Measurements from ENCODE around the gene YTHDF2. TPM values are rescaled to one million over a fixed set of nuclear protein-coding genes. Genes with fewer than 3 reads are reported as not detected.
"Not testable (repeated sequence)": the region's sequence is repeated elsewhere in the genome, so short reads cannot be mapped to it uniquely, and the experiment has no call there.

The YTHDF2 gene
- total RNA-seq, 1 experiment from 2014 or later = 90.6 TPM

DNA sequence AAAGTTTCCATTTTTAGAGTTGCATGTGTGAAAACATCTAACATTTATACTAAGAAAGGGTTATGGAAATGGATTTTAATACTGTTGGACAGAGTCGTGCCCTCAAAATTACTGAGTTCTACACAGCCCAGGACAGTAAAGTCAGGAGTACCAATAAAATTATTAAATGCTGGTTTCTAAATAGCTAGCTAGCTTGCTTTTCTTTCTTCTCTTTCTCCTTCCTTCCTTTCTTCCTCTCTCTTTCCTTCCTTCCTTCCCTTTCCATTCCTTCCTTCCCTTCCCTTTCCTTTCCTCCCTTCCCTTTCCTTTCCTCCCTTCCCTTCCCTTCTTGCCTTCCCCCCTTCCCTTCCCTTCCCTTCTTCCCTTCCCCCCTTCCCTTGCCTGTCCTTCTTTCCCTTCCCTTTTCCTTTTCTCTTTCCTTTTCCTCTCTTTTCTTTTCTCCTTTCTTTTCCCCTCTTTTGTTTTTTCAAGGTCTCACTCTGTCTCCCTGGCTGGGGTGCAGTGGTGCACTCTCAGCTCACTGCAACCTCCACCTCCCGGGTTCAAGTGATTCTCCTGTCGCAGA lies 33.9 kb downstream of the YTHDF2 start:
- Histone ChIP-seq H3K79me2 (ENCODE audit: insufficient read depth, low read length) (peaks cover 61% of the 10 kb centered on the region), H3K9me2 (ENCODE audit: insufficient read depth) (no peaks in the 10 kb centered on the region), H3K27me3 (ENCODE audit: insufficient read depth, low read length) (no peaks in the 10 kb centered on the region), H3K9me3 (ENCODE audit: control insufficient read depth in 1 of 2, insufficient read depth in 1 of 2, low read depth in 1 of 2, low read length in 2 of 2) (no peaks in the 10 kb centered on the region), H3K4me1 (ENCODE audit: control insufficient read depth in 1 of 2, insufficient read depth in 2 of 2, low read length in 2 of 2) (no peaks in the 10 kb centered on the region), H3K4me2 (ENCODE audit: low read length) (no peak overlapping the region), H4K20me1 (ENCODE audit: insufficient read depth) (peaks cover 20% of the 10 kb centered on the region; the same call in 1 of the 2 replicates), H3K36me3 (ENCODE audit: control insufficient read depth in 1 of 2, insufficient read depth in 2 of 2, low read length in 2 of 2) (peaks cover 17% of the 10 kb centered on the region in 2 experiments), H3K4me3 (replicated peaks in 1 of 2; ENCODE audit: low read depth in 1 of 2, low read length in 2 of 2) (no peak overlapping the region), H3K9ac (ENCODE audit: low read length) (no peak overlapping the region), H2AFZ (ENCODE audit: low read depth, low read length, poor library complexity, severe bottlenecking) (no peak overlapping the region), H3K27ac (ENCODE audit: low read depth, low read length) (no peak overlapping the region)
- RAD21 ChIA-PET (ENCODE audit: low non-redundant PET in 1 of 2, low total read pairs in 2 of 2, uncharacterized antibody in 2 of 2, unreplicated experiment in 2 of 2) = no interaction called here
- TF ChIP-seq POLR2AphosphoS5 (IDR thresholded peaks at IDR 0.05; ENCODE audit: low read depth, low read length) (no peak), ATF3 (IDR thresholded peaks at IDR 0.05) (no peak), CBX3 (IDR thresholded peaks at IDR 0.05; ENCODE audit: low read depth) (no peak), POLR2A (IDR thresholded peaks at IDR 0.05; ENCODE audit: borderline replicate concordance, extremely low read depth, insufficient read depth, insufficient read length) (no peak), EGR1 (IDR thresholded peaks at IDR 0.05; ENCODE audit: low read depth) (no peak), ZBTB33 (IDR thresholded peaks at IDR 0.05; ENCODE audit: extremely low read depth, insufficient replicate concordance, low read length) (no peak), JUND (IDR thresholded peaks at IDR 0.05) (no peak), REST (IDR thresholded peaks at IDR 0.05; ENCODE audit: low read depth) (no peak), ZNF274 (IDR thresholded peaks at IDR 0.05; ENCODE audit: low read depth, low read length) (no peak), MAX (IDR thresholded peaks at IDR 0.05) (no peak), FOSL1 (IDR thresholded peaks at IDR 0.05; ENCODE audit: low read depth) (no peak), ZFX (IDR thresholded peaks at IDR 0.05) (no peak), ELF1 (IDR thresholded peaks at IDR 0.05; ENCODE audit: borderline replicate concordance, low read depth) (no peak), SP1 (IDR thresholded peaks at IDR 0.05; ENCODE audit: low read depth) (no peak), SRF (IDR thresholded peaks at IDR 0.05; ENCODE audit: low read depth) (no peak)
- no TSS peak for BruUV-seq (replicated peaks)
- CTCF ChIA-PET = no interaction called here
- intact Hi-C loops (cut with micrococcal nuclease) = no loop called here
- no peak for DNase-seq (ENCODE audit: low read depth, low spot score)
- POLR2A ChIA-PET = no interaction called here
- no peak for ATAC-seq

DNA sequence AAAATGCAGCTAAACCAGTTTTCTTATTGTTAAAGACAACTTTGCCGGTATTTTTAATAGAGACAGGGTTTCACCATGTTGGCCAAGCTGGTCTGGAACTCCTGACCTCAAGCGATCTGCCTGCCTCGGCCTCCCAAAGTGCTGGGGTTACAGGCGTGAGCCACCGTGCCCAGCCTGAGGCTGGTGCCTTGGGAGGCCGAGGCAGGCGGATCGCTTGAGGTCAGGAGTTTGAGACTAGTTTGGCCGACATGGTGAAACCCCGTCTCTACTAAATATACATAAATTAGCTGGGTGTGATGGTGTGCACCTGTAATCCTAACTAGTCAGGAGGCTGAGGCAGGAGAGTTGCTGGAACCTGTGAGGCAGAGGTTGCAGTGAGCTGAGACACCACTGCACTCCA lies 35.2 kb downstream of the YTHDF2 start:
- Histone ChIP-seq H4K20me1 (ENCODE audit: insufficient read depth) (peaks cover 10% of the 10 kb centered on the region; the same call in 1 of the 2 replicates), H3K36me3 (ENCODE audit: control insufficient read depth in 1 of 2, insufficient read depth in 2 of 2, low read length in 2 of 2) (peaks cover 17% of the 10 kb centered on the region in 2 experiments), H3K79me2 (ENCODE audit: insufficient read depth, low read length) (peaks cover 48% of the 10 kb centered on the region)
- BruUV-seq (replicated peaks); ATAC-seq; RAD21 ChIA-PET (ENCODE audit: low non-redundant PET in 1 of 2, low total read pairs in 2 of 2, uncharacterized antibody in 2 of 2, unreplicated experiment in 2 of 2); H3K9ac ChIP-seq (ENCODE audit: low read length); H3K9me3 ChIP-seq (ENCODE audit: control insufficient read depth in 1 of 2, insufficient read depth in 1 of 2, low read depth in 1 of 2, low read length in 2 of 2); H2AFZ ChIP-seq (ENCODE audit: low read depth, low read length, poor library complexity, severe bottlenecking); H3K4me3 ChIP-seq (replicated peaks in 1 of 2; ENCODE audit: low read depth in 1 of 2, low read length in 2 of 2); H3K4me1 ChIP-seq (ENCODE audit: control insufficient read depth in 1 of 2, insufficient read depth in 2 of 2, low read length in 2 of 2); H3K27me3 ChIP-seq (ENCODE audit: insufficient read depth, low read length); POLR2A ChIA-PET; DNase-seq (ENCODE audit: low read depth, low spot score); H3K27ac ChIP-seq (ENCODE audit: low read depth, low read length); H3K9me2 ChIP-seq (ENCODE audit: insufficient read depth); intact Hi-C loops (cut with micrococcal nuclease); H3K4me2 ChIP-seq (ENCODE audit: low read length): not testable (repeated sequence)
- CTCF ChIA-PET = interaction anchor here (1.3 kb wide), 1 partner anchor 35 kb away, joined by 3 read pairs; the partner anchor contains the start of gene YTHDF2
